Psoas muscle (tissue), 8 donors: ENCODE data around the gene OCIAD1. TPM values are rescaled to one million over a fixed set of nuclear protein-coding genes. Genes with fewer than 3 reads are reported as not detected.

ENCODE experiments used
- ATAC-seq, 4 donors: fragments of 200-7000 bp; cut with Tn5 transposase; one replicate each; pipeline ENCODE4 v1.9.1; 2020; ENCODE audit warnings: moderate library complexity in 3 of 4, mild to moderate bottlenecking in 2 of 4
- DNase-seq, 2 donors: peaks; one replicate each; pipeline ENCODE4 v3.0.0-alpha.2; 2020
- H3K27ac ChIP-seq: fragments of 200-600 bp; one replicate; pipeline ENCODE4 v1.8.0; 2022
- H3K27me3 ChIP-seq, 3 donors: fragments of 200-600 bp in 1 of 3; one replicate each; pipeline versions ENCODE4 v1.6.1 to v1.8.0; 2013 to 2022; ENCODE audit warnings: low read length in 2 of 3, mild to moderate bottlenecking in 2 of 3, moderate library complexity in 1 of 3; ENCODE audit not compliant: insufficient read depth in 3 of 3
- H3K36me3 ChIP-seq, 2 donors: fragments of 200-600 bp in 1 of 2; one replicate each; pipeline versions ENCODE4 v1.6.1 to v1.8.0; 2013 to 2022; ENCODE audit warnings: low read depth in 1 of 2, mild to moderate bottlenecking in 1 of 2, moderate library complexity in 1 of 2; ENCODE audit not compliant: insufficient read depth in 1 of 2
- H3K4me1 ChIP-seq: fragments of 200-600 bp; one replicate; pipeline ENCODE4 v1.8.0; 2022
- H3K4me3 ChIP-seq: fragments of 200-600 bp; one replicate; pipeline ENCODE4 v1.8.0; 2022; ENCODE audit warnings: mild to moderate bottlenecking
- H3K9me3 ChIP-seq: fragments of 200-600 bp; one replicate; pipeline ENCODE4 v1.8.0; 2022
- WGBS, 3 donors: extraction: QIAGEN DNeasy Blood & Tissue Kit; methylation state at CpG; one replicate each; pipeline versions ENCODE4 v1.1.6 to v1.1.7; 2013; 5-methylcytosine and 5-hydroxymethylcytosine counted together
- intact Hi-C, 2 donors: fragments of 100-400 bp; cut with DNase I; formaldehyde crosslinking; loops; one replicate each; pipeline versions ENCODE4 v1.11.0 to v1.14.2; 2022
- polyA plus RNA-seq, 3 donors: library from polyadenylated mRNA; stranded (reverse); fragments of 200-250 nt; gene quantifications; one replicate each; pipeline ENCODE4 v1.2.3, GENCODE V29; 2013
- total RNA-seq, 4 donors: library from RNA; stranded (reverse); fragmentation: NEBNext Ultra II Directional in 2 of 4; extraction: Animal tissue kit (Norgen Biotek cat#: 25700) in 2 of 4; gene quantifications; one replicate each; pipeline versions ENCODE4 v1.2.1 to v1.2.4, GENCODE V29; 2021 to 2023
- TF ChIP-seq, protein P1 (sequence below): fragments of 200-600 bp; IDR thresholded peaks from one replicate; pipeline ENCODE4 v1.8.0; 2022; ENCODE audit warnings: antibody characterized with exemption
- donor health status: healthy with polysubstance abuse.
- donor health status: DM: no; HTN: no; CAD: no; lungs with moderate emphysema.
- donor health status: Bipolar disorder and iron deficiency.
- donor health status: healthy.
- donor health status: DM: yes; HTN: yes; CAD: no.
- donor health status: DM: no; HTN: no; CAD: no.
- donor health status: DM: no; HTN: no; CAD: no.
- donor health status: DM: yes; HTN: yes; CAD: no.

OCIAD1 gene
- total and polyA plus RNA-seq, 7 donors: 106 to 160 (median 121) TPM

DNA sequence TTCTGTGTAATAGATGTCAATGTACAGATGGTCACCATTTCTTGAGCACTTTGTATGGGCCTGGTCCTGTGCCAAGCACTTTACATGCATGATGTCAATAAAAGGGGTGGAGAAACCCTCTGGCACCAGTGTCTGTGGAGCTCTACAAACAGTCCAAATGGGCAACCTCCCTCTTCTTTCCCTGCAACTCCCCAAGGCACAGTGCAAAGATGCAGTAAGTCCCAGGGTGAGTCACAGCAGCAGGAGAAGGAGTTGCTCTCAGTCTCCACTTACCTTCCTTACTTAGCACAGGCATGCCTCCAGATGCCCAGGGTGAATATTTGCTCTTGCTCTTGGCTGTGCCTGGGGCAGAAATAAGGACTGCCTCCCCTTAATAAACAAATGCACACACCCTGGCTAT, 71.4 kb downstream of the OCIAD1 start:
- intact Hi-C loops: no loop called here
- ATAC-seq (no peak), DNase-seq (no peak)
- no peak overlapping the region for H3K4me3 ChIP-seq
- H3K27me3 ChIP-seq: peaks cover 0 to 15% (median 2%) of the 10 kb centered on the region in 3 donors
- no peaks in the 10 kb centered on the region for H3K36me3 ChIP-seq
- no peaks in the 10 kb centered on the region for H3K9me3 ChIP-seq
- no peaks in the 10 kb centered on the region for H3K4me1 ChIP-seq
- TF ChIP-seq, protein P1, sequence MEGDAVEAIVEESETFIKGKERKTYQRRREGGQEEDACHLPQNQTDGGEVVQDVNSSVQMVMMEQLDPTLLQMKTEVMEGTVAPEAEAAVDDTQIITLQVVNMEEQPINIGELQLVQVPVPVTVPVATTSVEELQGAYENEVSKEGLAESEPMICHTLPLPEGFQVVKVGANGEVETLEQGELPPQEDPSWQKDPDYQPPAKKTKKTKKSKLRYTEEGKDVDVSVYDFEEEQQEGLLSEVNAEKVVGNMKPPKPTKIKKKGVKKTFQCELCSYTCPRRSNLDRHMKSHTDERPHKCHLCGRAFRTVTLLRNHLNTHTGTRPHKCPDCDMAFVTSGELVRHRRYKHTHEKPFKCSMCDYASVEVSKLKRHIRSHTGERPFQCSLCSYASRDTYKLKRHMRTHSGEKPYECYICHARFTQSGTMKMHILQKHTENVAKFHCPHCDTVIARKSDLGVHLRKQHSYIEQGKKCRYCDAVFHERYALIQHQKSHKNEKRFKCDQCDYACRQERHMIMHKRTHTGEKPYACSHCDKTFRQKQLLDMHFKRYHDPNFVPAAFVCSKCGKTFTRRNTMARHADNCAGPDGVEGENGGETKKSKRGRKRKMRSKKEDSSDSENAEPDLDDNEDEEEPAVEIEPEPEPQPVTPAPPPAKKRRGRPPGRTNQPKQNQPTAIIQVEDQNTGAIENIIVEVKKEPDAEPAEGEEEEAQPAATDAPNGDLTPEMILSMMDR: no peak
- H3K27ac ChIP-seq: no peak overlapping the region

DNA sequence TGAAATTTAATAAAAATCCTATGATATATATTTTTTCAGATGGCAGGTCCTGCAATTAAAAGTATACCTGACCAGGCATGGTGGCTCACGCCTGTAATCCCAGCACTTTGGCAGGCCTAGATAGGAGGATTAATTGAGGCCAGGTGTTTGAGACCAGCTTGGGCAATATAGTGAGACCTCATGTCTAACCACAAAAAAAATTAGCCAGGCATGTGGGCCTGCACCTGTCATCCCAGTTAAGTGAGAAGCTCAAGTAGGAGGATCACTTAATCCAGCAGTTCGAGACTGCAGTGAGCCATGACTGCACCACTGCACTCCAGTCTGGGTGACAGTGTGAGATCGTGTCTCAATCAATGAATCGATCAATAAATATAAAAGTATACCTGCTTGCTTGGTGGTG, 73.2 kb downstream of the OCIAD1 start:
- H3K4me3 ChIP-seq: no peak overlapping the region
- DNase-seq (no peak), ATAC-seq (no peak)
- TF ChIP-seq, protein P1: no peak
- intact Hi-C loops: no loop called here
- H3K9me3 ChIP-seq: no peaks in the 10 kb centered on the region
- no peaks in the 10 kb centered on the region for H3K4me1 ChIP-seq
- no peaks in the 10 kb centered on the region for H3K36me3 ChIP-seq
- peaks cover 0 to 15% (median 2%) of the 10 kb centered on the region in 3 donors for H3K27me3 ChIP-seq
- WGBS, 3 donors: 72 to 86% (median 83%) methylated on average over 4 of the region's 4 CpGs
- H3K27ac ChIP-seq: no peak overlapping the region

DNA sequence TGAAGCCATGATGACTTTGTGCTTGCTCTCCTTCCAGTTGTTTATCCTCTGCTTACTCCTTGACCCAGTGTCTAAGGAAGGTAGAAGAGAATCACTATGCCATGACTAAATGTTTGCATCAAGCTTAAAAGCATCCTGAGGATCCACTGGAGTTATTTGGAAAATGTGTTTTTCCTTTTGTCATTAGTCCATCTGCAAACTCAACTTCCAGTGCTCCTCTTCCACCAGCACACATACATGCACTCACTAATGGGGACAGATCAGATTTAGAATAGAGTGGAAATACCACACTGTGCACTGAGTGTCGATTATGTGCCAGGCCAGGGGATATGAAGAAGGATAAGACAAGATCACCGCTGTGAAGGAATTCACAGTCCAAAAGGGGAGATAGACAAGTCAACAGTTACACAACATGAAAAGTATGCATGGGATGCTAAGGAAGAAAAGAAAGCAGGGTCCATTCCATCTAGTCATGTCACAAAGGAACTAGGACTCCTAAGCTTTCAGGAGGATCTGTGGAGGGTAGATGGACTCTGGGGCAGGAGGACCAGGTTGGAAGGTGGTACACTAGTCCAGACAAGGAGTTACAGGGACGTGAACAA, 73.8 kb downstream of the OCIAD1 start:
- ATAC-seq: no peak
- 91 to 95% (median 93%) methylated on average over 3 of the region's 3 CpGs for WGBS, 3 donors
- Histone ChIP-seq H3K36me3 (no peaks in the 10 kb centered on the region), H3K4me3 (no peak overlapping the region), H3K27me3 (peaks cover 0 to 15% (median 2%) of the 10 kb centered on the region in 3 donors), H3K27ac (no peak overlapping the region), H3K4me1 (no peaks in the 10 kb centered on the region), H3K9me3 (no peaks in the 10 kb centered on the region)
- DNase-seq: no peak
- TF ChIP-seq, protein P1: no peak
- intact Hi-C loops: no loop called here

DNA sequence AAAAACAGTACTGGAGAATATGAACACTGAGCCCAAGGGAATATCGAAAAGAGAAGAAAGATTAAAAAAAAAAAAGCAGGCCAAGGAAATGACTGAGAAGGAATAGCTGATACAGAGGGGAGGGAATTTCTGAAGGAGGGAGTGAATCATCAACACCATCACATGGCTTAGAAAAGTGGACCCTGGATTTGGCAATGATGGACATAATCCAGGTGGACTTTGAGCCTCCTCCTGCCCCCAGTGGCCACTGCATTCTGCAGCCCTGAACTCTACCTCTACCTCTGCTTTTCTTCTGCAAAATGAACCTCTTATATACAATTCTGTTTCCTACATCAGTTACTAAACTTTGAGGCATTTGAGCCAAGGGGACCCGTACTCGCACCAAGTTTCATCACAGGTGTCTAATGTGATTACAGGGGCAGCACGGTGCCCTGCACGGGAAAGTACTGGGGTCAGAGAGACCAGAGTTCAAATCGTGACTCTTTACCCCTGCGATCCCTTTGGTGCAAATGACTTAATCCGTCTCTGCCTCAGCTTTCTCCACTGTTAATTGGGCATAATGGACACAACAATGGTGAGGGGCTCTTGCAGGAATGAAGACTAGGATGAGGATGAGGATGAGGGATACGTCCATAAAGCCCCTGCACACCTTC, 74.6 kb downstream of the OCIAD1 start:
- ATAC-seq (peak in 1 of 4 donors; percentile 36), DNase-seq (no peak)
- TF ChIP-seq, protein P1: no peak
- H3K27ac ChIP-seq: no peak overlapping the region
- H3K27me3 ChIP-seq: peaks cover 0 to 15% (median 2%) of the 10 kb centered on the region in 3 donors
- no peaks in the 10 kb centered on the region for H3K4me1 ChIP-seq
- no peaks in the 10 kb centered on the region for H3K36me3 ChIP-seq
- WGBS, 3 donors: 78 to 87% (median 83%) methylated on average over 9 of the region's 9 CpGs
- intact Hi-C loops: no loop called here
- H3K4me3 ChIP-seq: peak overlapping the region; percentile 65
- no peaks in the 10 kb centered on the region for H3K9me3 ChIP-seq
